ENCODE measurements around the gene MTCL1. TPM values are rescaled to one million over a fixed set of nuclear protein-coding genes. Genes with fewer than 3 reads are reported as not detected.
A peak's percentile ranks its signal among the peaks of the same experiment; 100 is the strongest.

The MTCL1 gene
- total and polyA plus RNA-seq, 2 of the 8 experiments (the other 6 are each of a cell fraction or from before 2014, with no cell fraction given): 16.6 to 60.8 TPM

GRCh38 chr18:8799596-8800441, 94.5 kb downstream of the MTCL1 start:
- 82% methylated on average over 28 of the region's 29 CpGs; no CpG with 5 or more reads in 1 of the 2 experiments for WGBS, 2 experiments (ENCODE audit: extremely low coverage in 1 of 2, insufficient coverage in 1 of 2, insufficient read length in 1 of 2, insufficient replicate concordance in 2 of 2, low coverage in 1 of 2, low lambda C conversion rate in 2 of 2, missing lambda C conversion rate in 1 of 2)
- H3K4ac ChIP-seq (replicated peaks; ENCODE audit: insufficient read length, low read depth, low read length): no peak overlapping the region
- ChIA-PET CTCF (ENCODE audit: partially characterized antibody) (interaction anchor here (1.0 to 4.5 kb wide), 5 partner anchors 10 to 187 kb away, joined by 3 to 17 read pairs (median 6); no protein-coding TSS in a partner anchor), POLR2A (ENCODE audit: partially characterized antibody) (interaction anchor here (1.0 to 2.5 kb wide), 3 partner anchors 24 to 93 kb away, joined by 3 to 7 read pairs (median 3); no protein-coding TSS in a partner anchor)
- H4K5ac ChIP-seq (ENCODE audit: insufficient read length, low read depth, low read length): peak overlapping the region; percentile 16
- H4K91ac ChIP-seq (replicated peaks; ENCODE audit: insufficient read length, low read length): peak overlapping the region; percentile 42
- H3K56ac ChIP-seq (replicated peaks; ENCODE audit: insufficient read length, low read depth, low read length): no peak overlapping the region
- H3K23ac ChIP-seq (ENCODE audit: insufficient read length): no peak overlapping the region
- no peaks in the 10 kb centered on the region for H3K27me3 ChIP-seq (replicated peaks in 1 of 4; ENCODE audit: control insufficient read depth in 3 of 4, extremely low read depth in 1 of 4, insufficient read depth in 3 of 4, low read length in 3 of 4)
- H2BK120ac ChIP-seq (replicated peaks; ENCODE audit: low read depth, low read length): no peak overlapping the region
- H3K4me2 ChIP-seq (ENCODE audit: insufficient read depth in 1 of 2, low read depth in 2 of 2, low read length in 2 of 2): no peak overlapping the region
- no peaks in the 10 kb centered on the region for H3K79me1 ChIP-seq (ENCODE audit: low read depth, low read length)
- no peak overlapping the region for H3K4me3 ChIP-seq (ENCODE audit: extremely low read depth in 1 of 4, insufficient read depth in 2 of 4, low read depth in 3 of 4, low read length in 4 of 4)
- H4K20me1 ChIP-seq (replicated peaks in 1 of 2; ENCODE audit: control insufficient read depth in 1 of 2, insufficient read depth in 2 of 2, low read length in 2 of 2): no peaks in the 10 kb centered on the region
- peak overlapping the region; percentile 65; the same call in 1 of the 2 replicates for H3K18ac ChIP-seq (ENCODE audit: extremely low read depth, low read length)
- H2BK20ac ChIP-seq (ENCODE audit: low read length): no peak overlapping the region
- peaks cover 8 to 20% (median 11%) of the 10 kb centered on the region in 4 experiments; a peak in 6 of 7 replicates for H3K4me1 ChIP-seq (replicated peaks in 1 of 4; ENCODE audit: control insufficient read depth in 3 of 4, insufficient read depth in 4 of 4, low read length in 3 of 4)
- no peaks in the 10 kb centered on the region for H3K23me2 ChIP-seq (ENCODE audit: low read depth, low read length)
- H4K8ac ChIP-seq (ENCODE audit: extremely low read depth, insufficient read depth, low read length): no peak overlapping the region
- 0 out of 2 replicates have a peak overlapping the region, but pooled peaks have one; percentile 15 for H3K27ac ChIP-seq (ENCODE audit: low read depth, low read length)
- H3K36me3 ChIP-seq (ENCODE audit: control insufficient read depth in 2 of 4, insufficient read depth in 4 of 4, low read length in 3 of 4): peaks cover 0 to 17% (median 9%) of the 10 kb centered on the region in 4 experiments; a peak in 6 of 8 replicates
- no peak overlapping the region for H3K14ac ChIP-seq (ENCODE audit: insufficient read length)
- H3K9me3 ChIP-seq (ENCODE audit: insufficient read depth in 2 of 2, low read depth in 1 of 2, low read length in 1 of 2): no peaks in the 10 kb centered on the region
- no peak overlapping the region for H2AFZ ChIP-seq (ENCODE audit: low read length)
- H2AK5ac ChIP-seq (ENCODE audit: low read depth, low read length): peak overlapping the region; percentile 68; the same call in 1 of the 2 replicates
- H2BK5ac ChIP-seq (ENCODE audit: low read depth, low read length): peak overlapping the region; percentile 79
- 0 out of 2 replicates have a peak overlapping the region, but pooled peaks have one; percentile 40 for H2BK12ac ChIP-seq (ENCODE audit: low read depth, low read length)
- no peak for FAIRE-seq
- no peak overlapping the region for H2BK15ac ChIP-seq (ENCODE audit: low read length)
- no peak overlapping the region for H3K9ac ChIP-seq (replicated peaks in 1 of 4; ENCODE audit: extremely low read depth in 1 of 4, low read depth in 3 of 4, low read length in 3 of 4)
- H3K79me2 ChIP-seq (ENCODE audit: control insufficient read depth in 1 of 2, insufficient read depth in 2 of 2, low read length in 2 of 2): no peaks in the 10 kb centered on the region
- DNase-seq (ENCODE audit: low read depth in 1 of 2, low spot score in 2 of 2): no peak
- TF ChIP-seq BCL11A (IDR thresholded peaks at IDR 0.05; ENCODE audit: low read depth in 2 of 2, low read length in 2 of 2) (no peak), YY1 (IDR thresholded peaks at IDR 0.05; ENCODE audit: low read depth, low read length) (no peak), ZNF274 (IDR thresholded peaks at IDR 0.05; ENCODE audit: borderline replicate concordance, extremely low read depth, low read length) (no peak), RAD21 (IDR thresholded peaks at IDR 0.05 in 1 of 2, conservative IDR thresholded peaks at IDR 0.05 in 1 of 2; ENCODE audit: low read depth in 2 of 2, low read length in 2 of 2) (no peak), TEAD4 (IDR thresholded peaks at IDR 0.05; ENCODE audit: low read depth, low read length) (no peak), EZH2 (IDR thresholded peaks at IDR 0.05; ENCODE audit: low read depth, low read length, severe bottlenecking) (no peak)
